Epithelial cell of esophagus (primary cell): ENCODE data around the gene TIAM1.

Experiments
- DNase-seq: peaks from one replicate; pipeline ENCODE4 v3.0.0; 2010; ENCODE audit warnings: low read depth
- H3K4me3 ChIP-seq: 2 replicates; pipeline ENCODE4 v1.5.1; 2011; ENCODE audit warnings: mild to moderate bottlenecking, low read length, control low read depth
- TF ChIP-seq, protein P1 (sequence below): IDR thresholded peaks from 2 replicates; pipeline ENCODE4 v1.5.1; 2011; ENCODE audit warnings: low read depth, mild to moderate bottlenecking, low read length, control low read depth, inconsistent platforms; ENCODE audit not compliant: insufficient read depth; ENCODE audit errors: missing control alignments

Gene TIAM1

DNA sequence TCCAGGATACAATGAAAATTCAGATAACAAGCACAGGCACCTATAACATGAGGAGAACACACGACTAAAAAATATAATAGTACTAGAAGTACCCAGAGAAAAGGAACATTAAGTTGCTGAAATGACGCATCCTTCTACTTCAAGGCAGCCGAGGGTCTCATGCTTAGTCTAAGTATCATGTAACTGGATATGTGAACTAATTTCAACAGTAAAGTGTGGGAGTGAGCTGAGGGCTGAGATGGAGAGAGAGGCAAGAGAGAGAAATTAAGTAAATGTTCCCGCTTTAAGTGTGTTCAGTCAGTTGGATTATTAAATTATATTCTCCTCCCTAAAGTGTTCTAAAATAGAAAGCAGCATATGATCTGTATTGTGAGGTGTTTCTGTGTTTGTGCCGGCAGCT is 153.5 kb downstream of the TIAM1 start:
- no peak overlapping the region for H3K4me3 ChIP-seq
- no peak for DNase-seq
- TF ChIP-seq, protein P1, sequence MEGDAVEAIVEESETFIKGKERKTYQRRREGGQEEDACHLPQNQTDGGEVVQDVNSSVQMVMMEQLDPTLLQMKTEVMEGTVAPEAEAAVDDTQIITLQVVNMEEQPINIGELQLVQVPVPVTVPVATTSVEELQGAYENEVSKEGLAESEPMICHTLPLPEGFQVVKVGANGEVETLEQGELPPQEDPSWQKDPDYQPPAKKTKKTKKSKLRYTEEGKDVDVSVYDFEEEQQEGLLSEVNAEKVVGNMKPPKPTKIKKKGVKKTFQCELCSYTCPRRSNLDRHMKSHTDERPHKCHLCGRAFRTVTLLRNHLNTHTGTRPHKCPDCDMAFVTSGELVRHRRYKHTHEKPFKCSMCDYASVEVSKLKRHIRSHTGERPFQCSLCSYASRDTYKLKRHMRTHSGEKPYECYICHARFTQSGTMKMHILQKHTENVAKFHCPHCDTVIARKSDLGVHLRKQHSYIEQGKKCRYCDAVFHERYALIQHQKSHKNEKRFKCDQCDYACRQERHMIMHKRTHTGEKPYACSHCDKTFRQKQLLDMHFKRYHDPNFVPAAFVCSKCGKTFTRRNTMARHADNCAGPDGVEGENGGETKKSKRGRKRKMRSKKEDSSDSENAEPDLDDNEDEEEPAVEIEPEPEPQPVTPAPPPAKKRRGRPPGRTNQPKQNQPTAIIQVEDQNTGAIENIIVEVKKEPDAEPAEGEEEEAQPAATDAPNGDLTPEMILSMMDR: no peak

DNA sequence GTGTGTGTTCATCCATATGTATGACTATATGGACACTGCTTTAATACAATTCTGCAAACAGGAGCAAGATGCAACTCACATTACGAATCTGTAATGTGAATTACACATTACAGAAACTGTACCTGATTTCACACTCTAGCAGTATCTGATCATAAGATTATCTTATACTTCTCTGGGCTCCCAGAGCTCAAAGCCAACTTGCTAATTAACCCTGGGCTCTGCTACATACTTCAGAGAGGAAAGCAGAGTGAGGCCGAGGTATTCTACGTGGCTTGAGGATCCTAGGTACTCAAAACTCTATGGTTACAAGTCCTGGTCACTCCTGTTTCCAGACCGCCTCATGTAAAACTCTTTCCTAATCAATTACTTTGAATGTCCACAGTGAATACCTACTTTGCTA is 156.6 kb downstream of the TIAM1 start:
- no peak overlapping the region for H3K4me3 ChIP-seq
- no peak for DNase-seq
- TF ChIP-seq, protein P1: no peak

DNA sequence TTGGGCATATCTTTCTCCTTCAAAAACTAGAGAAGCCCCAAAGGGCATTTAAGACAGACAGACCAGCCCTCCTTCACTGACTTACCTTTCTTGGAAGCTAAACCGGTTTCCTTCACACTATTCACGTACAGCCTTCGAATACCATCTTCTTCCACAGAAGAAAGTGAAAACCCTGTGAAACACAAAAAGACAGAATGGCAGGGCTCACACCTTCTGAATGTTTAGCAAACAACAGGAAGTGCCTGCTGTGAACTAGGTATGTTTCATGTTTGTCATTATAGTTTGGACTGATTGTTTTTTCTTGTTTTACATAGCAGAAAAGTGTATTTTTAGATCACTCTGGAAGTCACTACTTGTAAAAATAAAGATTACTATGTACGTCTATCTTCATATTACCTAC is 157.1 kb downstream of the TIAM1 start:
- H3K4me3 ChIP-seq: no peak overlapping the region
- no peak for DNase-seq
- TF ChIP-seq, protein P1: no peak

DNA sequence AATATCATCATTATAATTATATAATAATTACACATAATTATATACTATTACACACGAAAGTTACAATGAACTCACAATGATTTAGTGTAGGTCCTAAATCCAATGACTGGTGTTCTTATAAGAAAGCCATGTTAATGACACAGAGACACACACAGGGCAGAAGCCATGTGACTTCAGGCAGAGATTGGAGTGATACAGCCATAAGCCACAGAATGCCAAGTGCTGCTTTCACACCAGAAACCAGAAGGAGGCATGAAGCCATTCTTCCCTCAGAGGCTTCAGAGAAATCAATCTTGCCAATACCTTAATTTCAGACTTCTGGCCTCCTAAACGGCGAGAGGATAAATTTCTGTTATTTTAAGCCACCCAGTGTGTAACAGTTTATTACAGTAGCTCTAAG is 158.4 kb downstream of the TIAM1 start:
- H3K4me3 ChIP-seq: no peak overlapping the region
- no peak for DNase-seq
- TF ChIP-seq, protein P1: no peak

DNA sequence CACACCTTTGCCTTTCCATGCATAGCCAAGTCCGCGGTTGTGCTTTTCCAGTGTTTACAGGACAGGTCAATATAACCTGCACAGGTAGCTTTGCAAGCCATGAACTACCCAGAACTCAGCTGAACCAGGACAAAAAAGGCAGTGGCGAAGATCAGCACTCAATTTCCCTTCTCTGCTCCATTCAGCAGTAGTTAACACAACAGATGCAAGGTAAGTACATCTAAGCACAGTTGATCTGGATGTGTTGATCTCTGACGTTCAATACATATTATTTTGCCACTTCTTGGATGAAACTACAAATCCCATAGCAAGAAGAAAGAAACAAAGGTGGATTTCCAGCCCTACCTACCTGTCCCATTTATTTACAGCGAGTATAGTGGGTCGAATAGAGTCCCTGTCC is 159.2 kb downstream of the TIAM1 start:
- TF ChIP-seq, protein P1: no peak
- H3K4me3 ChIP-seq: no peak overlapping the region

DNA sequence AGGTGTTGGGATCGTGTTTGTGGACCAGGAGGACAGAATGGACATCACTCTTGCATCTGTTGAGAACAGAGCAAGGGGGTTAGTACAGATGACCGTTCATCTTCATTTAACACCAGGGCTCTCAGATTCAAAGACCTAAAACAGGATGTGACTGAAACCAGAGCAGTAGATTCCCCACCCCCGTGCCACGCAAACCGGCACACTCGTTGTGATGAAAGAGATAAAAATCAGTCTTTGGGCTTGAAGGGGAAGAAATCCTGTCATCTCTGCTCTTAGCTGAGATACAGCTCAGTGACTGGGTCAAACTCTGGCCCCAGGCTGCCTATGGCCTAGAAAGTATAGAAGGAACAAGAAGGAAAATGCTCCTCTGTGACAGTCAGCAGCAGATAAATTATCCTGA is 159.6 kb downstream of the TIAM1 start:
- no peak for DNase-seq
- no peak overlapping the region for H3K4me3 ChIP-seq
- TF ChIP-seq, protein P1: no peak

More for the DNA sequence above, 159.2 kb downstream of the TIAM1 start:
- DNase-seq: no peak

DNA sequence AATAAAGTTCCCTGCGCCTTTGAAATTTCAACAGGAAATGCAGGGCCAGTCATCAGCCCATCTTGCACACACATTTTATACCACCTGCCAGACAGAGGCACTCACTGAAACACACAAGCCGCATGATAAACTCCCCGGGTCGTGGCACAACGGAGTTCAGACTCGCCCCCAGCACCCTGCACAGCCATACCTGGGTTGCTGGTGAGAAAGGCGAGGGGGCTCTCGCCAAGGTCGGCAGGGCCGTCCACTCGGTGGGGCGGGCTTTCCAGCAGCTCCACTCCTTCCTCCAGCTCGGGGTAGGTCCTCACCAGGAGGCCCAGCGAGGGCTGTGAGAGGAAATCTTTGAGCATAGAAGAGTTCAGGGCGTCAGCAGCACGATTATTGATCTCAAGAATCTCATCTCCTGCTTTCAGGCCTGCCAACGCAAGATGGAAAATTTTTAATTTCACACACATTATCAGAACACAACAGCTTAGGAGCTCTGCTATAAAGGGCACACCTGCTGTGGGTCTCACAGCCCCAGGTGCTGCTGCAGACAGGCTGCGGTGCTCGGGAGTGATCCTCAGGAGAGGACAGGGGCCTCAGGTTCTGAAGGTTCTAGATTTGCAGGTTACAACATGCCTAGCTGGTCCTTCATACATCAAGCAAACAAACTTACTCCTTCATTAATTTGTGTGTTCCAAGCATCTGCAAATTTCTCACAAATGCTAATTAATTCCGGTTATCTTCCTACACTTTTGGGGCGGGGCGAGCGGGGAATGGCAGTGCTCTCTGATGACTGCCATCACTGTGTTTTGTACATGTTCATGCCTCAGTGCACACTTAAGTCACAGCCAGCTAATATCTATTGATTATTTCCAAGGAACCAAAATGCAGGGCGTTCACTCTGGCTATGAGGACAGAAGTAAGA is 161.6 kb downstream of the TIAM1 start:
- no peak overlapping the region for H3K4me3 ChIP-seq
- no peak for DNase-seq
- TF ChIP-seq, protein P1: no peak
